Stomach (tissue), 19 donors: ENCODE results near the gene RUSC2. TPM values are rescaled to one million over a fixed set of nuclear protein-coding genes. Genes with fewer than 3 reads are reported as not detected.

Experiments used
- DNase-seq, 2 donors: peaks; one replicate each; pipeline versions ENCODE4 v3.0.0 to v3.0.0-alpha.2; 2013 to 2019
- H3K27ac ChIP-seq, 5 donors: fragments of 200-600 bp in 4 of 5; sonication (generic) in 4 of 5; one replicate each; pipeline ENCODE4 v1.5.1; 2013 to 2019; ENCODE audit warnings: mild to moderate bottlenecking in 1 of 5, moderate library complexity in 1 of 5
- H3K27me3 ChIP-seq, 3 donors: fragments of 200-600 bp; sonication (generic); one replicate each; pipeline ENCODE4 v1.5.1; 2017 to 2019; ENCODE audit warnings: mixed run types in 1 of 3
- H3K36me3 ChIP-seq, 4 donors: fragments of 200-600 bp; sonication (generic); 1 replicate in 3 of 4; 2 replicates in 1 of 4; pipeline ENCODE4 v1.5.1; 2016 to 2019
- H3K4me1 ChIP-seq, 4 donors: fragments of 200-600 bp; sonication (generic); one replicate each; pipeline ENCODE4 v1.5.1; 2016 to 2019
- H3K4me3 ChIP-seq, 4 donors: fragments of 200-600 bp; sonication (generic) in 3 of 4; one replicate each; pipeline ENCODE4 v1.5.1; 2016 to 2019; ENCODE audit warnings: mild to moderate bottlenecking in 1 of 4
- H3K9me3 ChIP-seq, 4 donors: fragments of 200-600 bp; sonication (generic); one replicate each; pipeline ENCODE4 v1.5.1; 2016 to 2019
- EP300 ChIP-seq: sonication (generic); formaldehyde crosslinking; IDR thresholded peaks from one replicate; pipeline ENCODE4 v1.6.1; 2017; ENCODE audit warnings: antibody characterized with exemption
- POLR2A ChIP-seq, 4 donors: fragments of 450-650 bp; IDR thresholded peaks; one replicate each; pipeline ENCODE4 v1.6.1; 2016; ENCODE audit warnings: antibody characterized with exemption in 4 of 4, control low read depth in 2 of 4, mild to moderate bottlenecking in 1 of 4, moderate library complexity in 1 of 4
- POLR2AphosphoS5 ChIP-seq, 3 donors: sonication (generic); formaldehyde crosslinking; IDR thresholded peaks; one replicate each; pipeline ENCODE4 v1.6.1; 2016; ENCODE audit warnings: antibody characterized with exemption in 3 of 3
- WGBS, 5 donors: extraction: QIAGEN DNeasy Blood & Tissue Kit in 3 of 5; methylation state at CpG; one replicate each; pipeline versions ENCODE4 v1.1.5 to v1.1.7; 2013 to 2018; 5-methylcytosine and 5-hydroxymethylcytosine counted together
- intact Hi-C: fragments of 100-400 bp; cut with DNase I; formaldehyde crosslinking; loops from one replicate; pipeline ENCODE4 v1.15.1; 2023; ENCODE audit warnings: low total_unique reads
- long read RNA-seq, 10 donors: transcript quantifications; one replicate each; lab custom pipeline, GENCODE V29; 2026
- polyA plus RNA-seq, 3 donors: library from polyadenylated mRNA; stranded (reverse); fragments of 200-250 nt; gene quantifications; one replicate each; pipeline ENCODE4 v1.2.3, GENCODE V29; 2013
- total RNA-seq, 5 donors: library from RNA; depleted of rRNA; stranded (reverse); fragments of >200 nt; gene quantifications; one replicate each; pipeline versions ENCODE4 v1.1.0 to v1.2.3, GENCODE V29; 2014 to 2016
- TF ChIP-seq, protein P1 (sequence below), 7 experiments: fragments of 450-650 bp in 4 of 7; fragments of 200-600 bp in 3 of 7; sonication (generic) in 3 of 7; IDR thresholded peaks; one replicate each; pipeline ENCODE4 v1.5.1; 2016 to 2019; ENCODE audit warnings: antibody characterized with exemption in 7 of 7, control low read depth in 2 of 7, mild to moderate bottlenecking in 1 of 7
- donor health status: healthy with polysubstance abuse.
- donor health status: Bipolar disorder and iron deficiency.
- donor health status: healthy.

RUSC2 gene, protein sequence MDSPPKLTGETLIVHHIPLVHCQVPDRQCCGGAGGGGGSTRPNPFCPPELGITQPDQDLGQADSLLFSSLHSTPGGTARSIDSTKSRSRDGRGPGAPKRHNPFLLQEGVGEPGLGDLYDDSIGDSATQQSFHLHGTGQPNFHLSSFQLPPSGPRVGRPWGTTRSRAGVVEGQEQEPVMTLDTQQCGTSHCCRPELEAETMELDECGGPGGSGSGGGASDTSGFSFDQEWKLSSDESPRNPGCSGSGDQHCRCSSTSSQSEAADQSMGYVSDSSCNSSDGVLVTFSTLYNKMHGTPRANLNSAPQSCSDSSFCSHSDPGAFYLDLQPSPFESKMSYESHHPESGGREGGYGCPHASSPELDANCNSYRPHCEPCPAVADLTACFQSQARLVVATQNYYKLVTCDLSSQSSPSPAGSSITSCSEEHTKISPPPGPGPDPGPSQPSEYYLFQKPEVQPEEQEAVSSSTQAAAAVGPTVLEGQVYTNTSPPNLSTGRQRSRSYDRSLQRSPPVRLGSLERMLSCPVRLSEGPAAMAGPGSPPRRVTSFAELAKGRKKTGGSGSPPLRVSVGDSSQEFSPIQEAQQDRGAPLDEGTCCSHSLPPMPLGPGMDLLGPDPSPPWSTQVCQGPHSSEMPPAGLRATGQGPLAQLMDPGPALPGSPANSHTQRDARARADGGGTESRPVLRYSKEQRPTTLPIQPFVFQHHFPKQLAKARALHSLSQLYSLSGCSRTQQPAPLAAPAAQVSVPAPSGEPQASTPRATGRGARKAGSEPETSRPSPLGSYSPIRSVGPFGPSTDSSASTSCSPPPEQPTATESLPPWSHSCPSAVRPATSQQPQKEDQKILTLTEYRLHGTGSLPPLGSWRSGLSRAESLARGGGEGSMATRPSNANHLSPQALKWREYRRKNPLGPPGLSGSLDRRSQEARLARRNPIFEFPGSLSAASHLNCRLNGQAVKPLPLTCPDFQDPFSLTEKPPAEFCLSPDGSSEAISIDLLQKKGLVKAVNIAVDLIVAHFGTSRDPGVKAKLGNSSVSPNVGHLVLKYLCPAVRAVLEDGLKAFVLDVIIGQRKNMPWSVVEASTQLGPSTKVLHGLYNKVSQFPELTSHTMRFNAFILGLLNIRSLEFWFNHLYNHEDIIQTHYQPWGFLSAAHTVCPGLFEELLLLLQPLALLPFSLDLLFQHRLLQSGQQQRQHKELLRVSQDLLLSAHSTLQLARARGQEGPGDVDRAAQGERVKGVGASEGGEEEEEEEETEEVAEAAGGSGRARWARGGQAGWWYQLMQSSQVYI (N-terminal part only)
- total RNA-seq: 10 to 100 TPM in 2 of 5 donors, 1 to 10 TPM in 3; 3.8 to 34.8 (median 9.9) TPM
- 1 to 10 TPM; 3.4 to 6.6 (median 6.5) TPM for polyA plus RNA-seq
- long read RNA-seq, donor 1, partial matches to known transcripts: 6 of 7 reads
- long read RNA-seq, donor 1, other reads (novel, unspliced or antisense): 0 of 7 reads
- long read RNA-seq, donor 2: 0 reads
- long read RNA-seq, donor 3, partial matches to known transcripts: 0 of 1 reads
- long read RNA-seq, donor 3, other reads (novel, unspliced or antisense): 0 of 1 reads
- long read RNA-seq, donor 4, partial matches to known transcripts: 0 of 1 reads
- long read RNA-seq, donor 4, other reads (novel, unspliced or antisense): 0 of 1 reads
- long read RNA-seq, donor 5, partial matches to known transcripts: 10 of 14 reads
- long read RNA-seq, donor 5, other reads (novel, unspliced or antisense): 0 of 14 reads
- long read RNA-seq, donor 6, full-length matches to known transcripts: 5 of 34 reads
- long read RNA-seq, donor 6, partial matches to known transcripts: 29 of 34 reads
- long read RNA-seq, donor 6, other reads (novel, unspliced or antisense): 0 of 34 reads
- long read RNA-seq, donor 7, partial matches to known transcripts: 6 of 9 reads
- long read RNA-seq, donor 7, other reads (novel, unspliced or antisense): 0 of 9 reads
- long read RNA-seq, donor 8, partial matches to known transcripts: 6 of 9 reads
- long read RNA-seq, donor 8, other reads (novel, unspliced or antisense): 0 of 9 reads
- long read RNA-seq, donor 9, partial matches to known transcripts: 7 of 11 reads
- long read RNA-seq, donor 9, other reads (novel, unspliced or antisense): 0 of 11 reads
- long read RNA-seq, donor 10, partial matches to known transcripts: 0 of 1 reads
- long read RNA-seq, donor 10, other reads (novel, unspliced or antisense): 0 of 1 reads

DNA sequence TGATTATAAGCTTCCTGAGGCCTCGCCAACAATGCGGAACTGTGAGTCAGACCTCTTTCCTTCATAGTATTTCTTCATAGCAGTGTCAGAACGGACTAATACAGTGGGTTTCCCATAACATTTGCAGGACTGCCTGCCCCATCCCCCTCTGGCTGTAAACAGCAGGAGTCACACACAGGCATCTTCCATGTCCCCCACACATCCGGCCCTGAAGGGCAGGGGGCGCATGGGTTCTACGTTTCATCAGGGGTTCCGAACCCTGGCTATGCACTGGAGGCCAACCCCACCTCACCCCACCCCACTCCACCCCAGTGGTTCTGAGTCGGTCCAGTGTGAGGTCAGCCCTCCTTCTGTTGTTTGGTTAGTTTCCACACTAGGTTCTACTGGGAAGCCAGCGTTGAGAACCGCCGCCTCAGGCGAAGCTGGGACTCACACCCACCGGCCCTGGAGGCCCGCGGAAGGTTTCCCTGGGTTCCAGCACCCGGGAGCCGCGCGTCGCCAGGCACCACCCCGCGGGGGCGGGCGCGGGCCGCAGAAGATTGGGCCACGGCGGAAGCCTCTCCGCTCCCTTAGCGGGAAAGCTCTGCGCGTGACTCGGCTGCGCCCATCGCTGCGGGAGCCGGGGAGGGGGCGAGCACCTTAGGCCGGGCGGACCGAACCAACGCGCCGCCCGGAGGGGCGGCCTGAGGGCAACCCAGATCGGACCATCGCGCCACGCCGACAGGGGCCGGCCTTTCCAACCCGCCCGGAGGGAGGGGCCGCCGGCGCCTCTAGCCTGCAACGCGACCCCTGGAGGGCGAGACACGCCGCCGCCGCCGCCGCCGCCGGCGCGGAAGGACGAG lies at the start of gene RUSC2:
RUSC2 (plus strand) TSS at position 799 of the 842 bp plus-strand sequence. CDS start 56,411 bp downstream, outside the sequence.
- peaks cover 13 to 36% (median 26%) of the 10 kb centered on the region in 4 donors for H3K4me1 ChIP-seq

DNA sequence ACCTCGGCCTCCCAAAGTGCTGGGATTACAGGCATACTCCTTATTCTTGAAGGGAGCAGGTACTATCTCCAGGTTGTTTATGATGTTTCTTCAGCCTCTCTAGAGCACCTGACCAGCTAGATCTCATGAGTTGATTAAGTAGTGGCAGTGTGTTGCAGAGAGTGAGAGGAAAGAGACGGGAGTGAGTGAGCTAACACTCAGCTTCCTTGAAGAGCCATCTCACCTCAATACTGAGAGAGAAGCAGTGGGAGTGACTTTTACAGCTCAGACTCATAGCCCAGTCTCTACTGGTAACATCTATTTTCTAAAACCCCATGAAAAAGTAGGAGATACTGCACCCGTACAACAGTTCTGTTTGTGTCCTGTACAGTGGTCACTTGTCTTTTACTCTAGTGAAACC lies 43.9 kb upstream of the RUSC2 start:
- no peaks in the 10 kb centered on the region for H3K4me1 ChIP-seq
- H3K27me3 ChIP-seq: no peaks in the 10 kb centered on the region
- DNase-seq: no peak
- intact Hi-C loops: no loop called here
- no peak overlapping the region for H3K4me3 ChIP-seq
- 86 to 96% (median 90%) methylated on average over 2 to 3 of the region's 3 CpGs for WGBS, 5 donors
- no peaks in the 10 kb centered on the region for H3K9me3 ChIP-seq
- TF ChIP-seq EP300: no peak
- TF ChIP-seq, protein P1, sequence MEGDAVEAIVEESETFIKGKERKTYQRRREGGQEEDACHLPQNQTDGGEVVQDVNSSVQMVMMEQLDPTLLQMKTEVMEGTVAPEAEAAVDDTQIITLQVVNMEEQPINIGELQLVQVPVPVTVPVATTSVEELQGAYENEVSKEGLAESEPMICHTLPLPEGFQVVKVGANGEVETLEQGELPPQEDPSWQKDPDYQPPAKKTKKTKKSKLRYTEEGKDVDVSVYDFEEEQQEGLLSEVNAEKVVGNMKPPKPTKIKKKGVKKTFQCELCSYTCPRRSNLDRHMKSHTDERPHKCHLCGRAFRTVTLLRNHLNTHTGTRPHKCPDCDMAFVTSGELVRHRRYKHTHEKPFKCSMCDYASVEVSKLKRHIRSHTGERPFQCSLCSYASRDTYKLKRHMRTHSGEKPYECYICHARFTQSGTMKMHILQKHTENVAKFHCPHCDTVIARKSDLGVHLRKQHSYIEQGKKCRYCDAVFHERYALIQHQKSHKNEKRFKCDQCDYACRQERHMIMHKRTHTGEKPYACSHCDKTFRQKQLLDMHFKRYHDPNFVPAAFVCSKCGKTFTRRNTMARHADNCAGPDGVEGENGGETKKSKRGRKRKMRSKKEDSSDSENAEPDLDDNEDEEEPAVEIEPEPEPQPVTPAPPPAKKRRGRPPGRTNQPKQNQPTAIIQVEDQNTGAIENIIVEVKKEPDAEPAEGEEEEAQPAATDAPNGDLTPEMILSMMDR (IDR thresholded peaks at IDR 0.05): no peak
- TF ChIP-seq POLR2AphosphoS5 (IDR thresholded peaks at IDR 0.05): no peak
- no peak for TF ChIP-seq POLR2A (IDR thresholded peaks at IDR 0.05)
- H3K36me3 ChIP-seq: no peaks in the 10 kb centered on the region
- H3K27ac ChIP-seq: no peak overlapping the region

More for the DNA sequence above, at the start of gene RUSC2:
- 3 to 24% (median 4%) methylated on average over 7 to 71 of the region's 71 CpGs for WGBS, 5 donors
- H3K27ac ChIP-seq: peak within 1 kb of the TSS; percentile 85 to 97 (median 93)
- DNase-seq: peak; percentile 78 to 96
- H3K9me3 ChIP-seq: peaks cover 0 to 3% (median 0%) of the 10 kb centered on the region in 4 donors
- H3K4me3 ChIP-seq: peak within 1 kb of the TSS; percentile 58 to 81 (median 69)
- intact Hi-C loops: no loop called here
- no peaks in the 10 kb centered on the region for H3K27me3 ChIP-seq
- H3K36me3 ChIP-seq: no peaks in the 10 kb centered on the region
- TF ChIP-seq POLR2AphosphoS5 (IDR thresholded peaks at IDR 0.05): peak; percentile 72 to 89 (median 81)
- TF ChIP-seq EP300: no peak
- TF ChIP-seq, protein P1 (IDR thresholded peaks at IDR 0.05): peak in 4 of 7 experiments; percentile 28 to 55 (median 38)
- no peak for TF ChIP-seq POLR2A (IDR thresholded peaks at IDR 0.05)

DNA sequence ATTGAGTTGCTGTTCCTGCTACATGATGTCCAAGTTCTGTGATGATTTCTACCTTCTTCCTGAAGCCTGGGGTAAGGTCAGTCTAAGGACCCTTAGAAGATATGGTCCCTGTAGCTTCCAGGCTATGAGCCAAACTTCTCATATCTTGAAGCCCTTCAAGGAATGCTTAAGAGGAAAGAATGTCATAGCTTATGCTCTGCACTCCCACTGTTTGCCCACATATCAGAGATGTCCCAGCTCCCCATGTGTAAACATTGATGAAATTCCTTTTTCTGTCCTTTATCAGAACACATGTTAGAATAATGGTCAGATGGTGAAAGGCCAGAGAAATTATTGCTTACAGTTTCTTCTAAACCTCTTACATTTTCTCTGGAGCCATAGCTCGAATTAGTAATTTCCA lies 41.4 kb upstream of the RUSC2 start:
- no peak for TF ChIP-seq POLR2A (IDR thresholded peaks at IDR 0.05)
- no peak for TF ChIP-seq EP300
- TF ChIP-seq, protein P1 (IDR thresholded peaks at IDR 0.05): no peak
- TF ChIP-seq POLR2AphosphoS5 (IDR thresholded peaks at IDR 0.05): no peak
- Histone ChIP-seq H3K27ac (no peak overlapping the region), H3K36me3 (no peaks in the 10 kb centered on the region), H3K4me1 (no peaks in the 10 kb centered on the region), H3K27me3 (no peaks in the 10 kb centered on the region), H3K9me3 (no peaks in the 10 kb centered on the region), H3K4me3 (no peak overlapping the region)
- DNase-seq: peak in 1 of 2 donors; percentile 22
- 50 to 73% (median 61%) methylated on average over 1 of the region's 1 CpG for WGBS, 5 donors
- intact Hi-C loops: no loop called here
